ENCODE measurements around the gene PASD1.

PASD1 gene

DNA sequence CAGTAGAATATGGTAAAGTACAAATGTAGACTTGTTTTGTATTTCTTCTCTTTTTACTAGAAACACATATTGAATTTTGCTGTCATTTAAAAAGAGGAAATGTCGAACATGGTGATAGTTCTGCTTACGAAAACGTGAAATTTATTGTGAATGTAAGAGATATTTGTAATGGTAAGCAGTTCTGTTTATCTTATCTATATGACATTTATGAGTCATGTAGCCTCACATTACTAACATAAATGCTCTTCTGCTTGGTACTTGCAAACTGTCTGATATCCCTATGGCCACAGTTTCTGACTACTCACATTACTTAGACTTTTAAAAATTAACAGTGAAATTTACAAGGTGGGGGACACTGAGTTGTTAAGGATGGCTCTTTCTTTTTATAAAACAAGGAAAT is 57.9 kb downstream of the PASD1 start:
- no CpG with 5 or more reads among the region's 3 CpGs for WGBS, 2 experiments (ENCODE audit: insufficient coverage in 2 of 2)
- Histone ChIP-seq H3K9me3 (ENCODE audit: control insufficient read depth, low read length) (no peaks in the 10 kb centered on the region), H3K4me1 (ENCODE audit: control insufficient read depth, insufficient read depth, low read length, poor library complexity, severe bottlenecking) (no peaks in the 10 kb centered on the region), H3K27ac (ENCODE audit: low read depth, low read length, severe bottlenecking) (no peak overlapping the region), H3K36me3 (ENCODE audit: control insufficient read depth, insufficient read depth, low read length) (no peaks in the 10 kb centered on the region), H3K4me3 (ENCODE audit: extremely low read depth, insufficient read depth, low read length, poor library complexity, severe bottlenecking) (no peak overlapping the region)

DNA sequence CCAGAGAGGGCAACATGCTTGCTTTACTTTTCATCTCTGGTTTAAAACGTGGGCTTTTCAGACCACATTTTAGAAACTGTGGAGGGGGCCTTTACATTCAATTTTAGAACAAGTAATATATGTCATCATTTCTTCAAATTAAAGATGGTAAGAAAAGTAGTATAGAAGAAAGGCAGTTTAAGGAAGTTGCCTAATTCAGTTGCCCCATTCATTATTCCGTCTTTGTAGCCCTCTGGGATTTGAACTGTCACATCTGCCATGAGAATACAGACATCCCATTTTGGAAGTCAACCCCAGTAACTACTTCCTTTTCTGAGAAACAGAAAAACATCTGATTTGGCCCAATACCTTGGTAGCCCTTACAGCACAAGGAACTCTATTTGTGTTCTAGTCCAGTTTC is 61.2 kb downstream of the PASD1 start:
- no peak overlapping the region for H3K4me3 ChIP-seq (ENCODE audit: extremely low read depth, insufficient read depth, low read length, poor library complexity, severe bottlenecking)
- H3K9me3 ChIP-seq (ENCODE audit: control insufficient read depth, low read length) = no peaks in the 10 kb centered on the region
- H3K4me1 ChIP-seq (ENCODE audit: control insufficient read depth, insufficient read depth, low read length, poor library complexity, severe bottlenecking) = no peaks in the 10 kb centered on the region
- no CpG with 5 or more reads among the region's 2 CpGs for WGBS, 2 experiments (ENCODE audit: insufficient coverage in 2 of 2)
- H3K27ac ChIP-seq (ENCODE audit: low read depth, low read length, severe bottlenecking) = no peak overlapping the region
- H3K36me3 ChIP-seq (ENCODE audit: control insufficient read depth, insufficient read depth, low read length) = no peaks in the 10 kb centered on the region

DNA sequence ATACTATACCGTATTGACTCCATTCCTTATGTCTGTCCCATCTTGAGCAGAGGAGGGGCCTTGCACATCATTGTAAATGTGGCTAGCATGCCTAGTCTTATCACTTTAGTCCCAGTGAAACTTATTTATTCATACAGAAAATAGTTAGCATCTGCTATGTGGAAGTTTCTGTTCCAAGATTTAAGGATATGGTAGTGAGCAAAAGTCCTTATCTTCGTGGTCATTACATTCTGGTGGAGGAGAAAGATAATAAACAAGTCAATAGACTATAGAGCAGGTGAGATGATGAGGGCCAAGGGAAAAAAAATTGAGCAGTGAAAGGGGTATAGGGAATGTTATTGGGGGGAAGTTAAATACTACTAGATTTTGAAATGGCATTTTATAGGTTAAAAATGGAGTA is 68.3 kb downstream of the PASD1 start:
- WGBS, 2 experiments (ENCODE audit: insufficient coverage in 2 of 2) = 83 to 100% methylated on average over 1 of the region's 2 CpGs

DNA sequence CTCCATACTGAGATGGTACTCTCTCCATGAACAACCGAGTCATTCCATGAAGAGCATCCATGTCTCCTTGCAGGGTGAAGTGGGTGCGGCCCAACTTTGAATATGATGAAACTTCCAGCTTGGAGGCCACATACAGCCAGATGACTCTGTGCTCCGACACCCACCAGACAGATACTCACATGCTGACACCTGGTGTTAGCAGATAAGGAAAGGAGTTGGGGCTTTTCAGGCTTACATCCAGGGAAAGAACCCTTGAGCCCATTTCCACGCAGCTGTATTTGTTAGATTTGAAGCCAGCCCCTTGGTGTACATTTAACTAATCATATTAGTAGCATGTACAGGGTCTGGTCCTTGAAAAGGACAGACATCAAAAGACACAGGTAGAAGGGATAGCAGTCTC is 69.7 kb downstream of the PASD1 start:
- no peaks in the 10 kb centered on the region for H3K36me3 ChIP-seq (ENCODE audit: control insufficient read depth, insufficient read depth, low read length)
- no peaks in the 10 kb centered on the region for H3K9me3 ChIP-seq (ENCODE audit: control insufficient read depth, low read length)
- 67% methylated on average over 1 of the region's 4 CpGs; no CpG with 5 or more reads in 1 of the 2 experiments for WGBS, 2 experiments (ENCODE audit: insufficient coverage in 2 of 2)
- no peak overlapping the region for H3K27ac ChIP-seq (ENCODE audit: low read depth, low read length, severe bottlenecking)
- H3K4me3 ChIP-seq (ENCODE audit: extremely low read depth, insufficient read depth, low read length, poor library complexity, severe bottlenecking) = no peak overlapping the region
- H3K4me1 ChIP-seq (ENCODE audit: control insufficient read depth, insufficient read depth, low read length, poor library complexity, severe bottlenecking) = no peaks in the 10 kb centered on the region

More for the DNA sequence above, 68.3 kb downstream of the PASD1 start:
- H3K9me3 ChIP-seq (ENCODE audit: control insufficient read depth, low read length) = no peaks in the 10 kb centered on the region
- no peak overlapping the region for H3K27ac ChIP-seq (ENCODE audit: low read depth, low read length, severe bottlenecking)
- no peaks in the 10 kb centered on the region for H3K36me3 ChIP-seq (ENCODE audit: control insufficient read depth, insufficient read depth, low read length)
- no peak overlapping the region for H3K4me3 ChIP-seq (ENCODE audit: extremely low read depth, insufficient read depth, low read length, poor library complexity, severe bottlenecking)
- no peaks in the 10 kb centered on the region for H3K4me1 ChIP-seq (ENCODE audit: control insufficient read depth, insufficient read depth, low read length, poor library complexity, severe bottlenecking)

DNA sequence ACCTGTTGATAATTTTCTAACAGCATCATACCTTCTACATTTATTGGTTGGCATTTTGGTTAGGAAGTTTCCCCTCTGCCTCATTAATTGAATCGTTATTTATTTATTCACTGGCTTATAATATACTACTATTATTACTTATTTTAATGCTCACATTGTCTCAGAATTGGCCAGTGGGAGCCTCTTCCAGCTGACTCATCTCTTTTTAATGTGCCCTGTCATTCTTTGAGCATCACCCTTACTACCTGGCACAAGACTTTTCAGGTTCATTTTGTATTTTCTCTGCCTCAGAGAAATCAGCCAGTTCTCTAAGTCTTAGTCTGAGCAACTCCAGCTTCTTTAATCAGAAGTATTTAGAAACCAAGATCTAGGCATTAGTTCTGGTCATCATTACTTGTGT is 71.5 kb downstream of the PASD1 start:
- H3K4me3 ChIP-seq (ENCODE audit: extremely low read depth, insufficient read depth, low read length, poor library complexity, severe bottlenecking) = no peak overlapping the region
- no peak overlapping the region for H3K27ac ChIP-seq (ENCODE audit: low read depth, low read length, severe bottlenecking)
- no CpG with 5 or more reads among the region's 1 CpG for WGBS, 2 experiments (ENCODE audit: insufficient coverage in 2 of 2)
- no peaks in the 10 kb centered on the region for H3K36me3 ChIP-seq (ENCODE audit: control insufficient read depth, insufficient read depth, low read length)
- H3K4me1 ChIP-seq (ENCODE audit: control insufficient read depth, insufficient read depth, low read length, poor library complexity, severe bottlenecking) = no peaks in the 10 kb centered on the region
- no peaks in the 10 kb centered on the region for H3K9me3 ChIP-seq (ENCODE audit: control insufficient read depth, low read length)

DNA sequence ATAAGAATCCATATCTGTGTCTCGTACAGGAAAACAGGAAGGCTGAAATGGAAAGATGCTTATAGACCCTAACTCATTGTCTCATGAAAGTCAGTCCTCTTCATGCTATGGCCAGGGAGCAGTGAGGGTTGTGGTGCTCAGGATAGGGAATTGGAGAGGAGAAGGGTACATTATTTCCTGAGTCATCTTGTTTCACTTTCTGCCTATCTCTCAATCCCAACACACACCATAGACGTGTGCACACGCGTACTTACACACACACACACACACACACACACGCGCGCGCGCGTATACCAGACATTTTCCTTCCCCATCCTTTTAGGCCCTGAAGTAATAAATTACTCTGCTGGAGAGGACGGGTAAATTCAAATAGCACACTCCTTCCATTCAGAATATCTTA is 78.1 kb downstream of the PASD1 start:
- H3K36me3 ChIP-seq (ENCODE audit: control insufficient read depth, insufficient read depth, low read length) = no peaks in the 10 kb centered on the region
- H3K4me3 ChIP-seq (ENCODE audit: extremely low read depth, insufficient read depth, low read length, poor library complexity, severe bottlenecking) = no peak overlapping the region
- H3K9me3 ChIP-seq (ENCODE audit: control insufficient read depth, low read length) = no peaks in the 10 kb centered on the region
- no peak overlapping the region for H3K27ac ChIP-seq (ENCODE audit: low read depth, low read length, severe bottlenecking)
- no CpG with 5 or more reads among the region's 11 CpGs for WGBS, 2 experiments (ENCODE audit: insufficient coverage in 2 of 2)
- no peaks in the 10 kb centered on the region for H3K4me1 ChIP-seq (ENCODE audit: control insufficient read depth, insufficient read depth, low read length, poor library complexity, severe bottlenecking)

DNA sequence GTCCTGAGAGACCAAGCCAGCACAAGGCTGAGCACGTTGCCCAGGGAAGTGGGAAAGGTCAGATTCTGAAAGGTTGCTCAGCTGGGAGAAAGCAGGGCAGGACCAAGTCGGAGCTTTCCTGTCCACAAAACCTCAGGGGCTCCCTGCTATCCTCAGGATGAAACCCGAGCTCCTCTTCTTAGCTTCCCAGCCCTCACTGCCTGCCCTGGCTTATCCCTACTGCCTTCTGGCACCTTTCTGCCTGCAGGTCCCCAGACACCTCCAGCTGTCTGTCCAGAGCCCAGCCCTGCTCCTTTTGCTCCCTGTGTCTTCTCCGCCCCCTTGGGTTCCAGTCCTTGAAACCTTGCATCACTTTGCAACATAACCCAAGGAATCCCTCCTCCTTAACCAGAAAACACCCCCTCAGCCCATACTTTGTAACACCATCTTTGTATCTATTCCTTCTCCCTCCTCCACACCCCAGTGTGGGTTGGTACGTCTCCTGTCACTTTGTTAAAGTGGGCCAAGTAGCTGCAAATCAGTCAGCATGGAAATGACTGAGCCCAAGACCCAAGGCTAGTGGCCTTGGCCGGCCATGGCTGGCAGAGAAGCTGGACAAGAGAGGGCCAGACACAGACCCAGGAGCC is 111.8 kb downstream of the PASD1 start:
- no peak overlapping the region for H3K4me3 ChIP-seq (ENCODE audit: extremely low read depth, insufficient read depth, low read length, poor library complexity, severe bottlenecking)
- no peak overlapping the region for H3K27ac ChIP-seq (ENCODE audit: low read depth, low read length, severe bottlenecking)
- no peaks in the 10 kb centered on the region for H3K9me3 ChIP-seq (ENCODE audit: control insufficient read depth, low read length)
- H3K36me3 ChIP-seq (ENCODE audit: control insufficient read depth, insufficient read depth, low read length) = no peaks in the 10 kb centered on the region
- 80% methylated on average over 3 of the region's 6 CpGs; no CpG with 5 or more reads in 1 of the 2 experiments for WGBS, 2 experiments (ENCODE audit: insufficient coverage in 2 of 2)
- H3K4me1 ChIP-seq (ENCODE audit: control insufficient read depth, insufficient read depth, low read length, poor library complexity, severe bottlenecking) = no peaks in the 10 kb centered on the region

DNA sequence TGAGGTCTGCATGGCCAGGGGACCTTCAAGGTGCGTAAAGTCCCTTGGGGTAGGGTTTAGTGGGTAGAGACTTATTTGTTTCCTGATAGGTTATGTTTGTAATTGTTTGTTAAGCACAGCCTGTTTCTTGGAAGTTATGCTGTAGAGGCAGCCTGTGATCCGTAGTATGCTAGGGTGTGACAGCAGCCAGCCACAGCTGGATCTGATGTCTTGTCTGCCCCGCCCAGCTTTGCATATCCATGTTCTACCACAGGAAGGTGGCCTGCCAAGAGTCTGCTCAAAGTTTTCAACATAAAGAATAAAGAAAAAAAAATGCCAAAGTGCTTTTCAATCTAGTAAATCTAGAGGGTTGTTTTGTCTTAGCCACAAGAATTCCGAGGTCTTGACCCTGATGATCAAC is 112.7 kb downstream of the PASD1 start:
- Histone ChIP-seq H3K36me3 (ENCODE audit: control insufficient read depth, insufficient read depth, low read length) (no peaks in the 10 kb centered on the region), H3K27ac (ENCODE audit: low read depth, low read length, severe bottlenecking) (no peak overlapping the region), H3K4me3 (ENCODE audit: extremely low read depth, insufficient read depth, low read length, poor library complexity, severe bottlenecking) (no peak overlapping the region), H3K4me1 (ENCODE audit: control insufficient read depth, insufficient read depth, low read length, poor library complexity, severe bottlenecking) (no peaks in the 10 kb centered on the region), H3K9me3 (ENCODE audit: control insufficient read depth, low read length) (no peaks in the 10 kb centered on the region)
- 100% methylated on average over 1 of the region's 4 CpGs; no CpG with 5 or more reads in 1 of the 2 experiments for WGBS, 2 experiments (ENCODE audit: insufficient coverage in 2 of 2)

DNA sequence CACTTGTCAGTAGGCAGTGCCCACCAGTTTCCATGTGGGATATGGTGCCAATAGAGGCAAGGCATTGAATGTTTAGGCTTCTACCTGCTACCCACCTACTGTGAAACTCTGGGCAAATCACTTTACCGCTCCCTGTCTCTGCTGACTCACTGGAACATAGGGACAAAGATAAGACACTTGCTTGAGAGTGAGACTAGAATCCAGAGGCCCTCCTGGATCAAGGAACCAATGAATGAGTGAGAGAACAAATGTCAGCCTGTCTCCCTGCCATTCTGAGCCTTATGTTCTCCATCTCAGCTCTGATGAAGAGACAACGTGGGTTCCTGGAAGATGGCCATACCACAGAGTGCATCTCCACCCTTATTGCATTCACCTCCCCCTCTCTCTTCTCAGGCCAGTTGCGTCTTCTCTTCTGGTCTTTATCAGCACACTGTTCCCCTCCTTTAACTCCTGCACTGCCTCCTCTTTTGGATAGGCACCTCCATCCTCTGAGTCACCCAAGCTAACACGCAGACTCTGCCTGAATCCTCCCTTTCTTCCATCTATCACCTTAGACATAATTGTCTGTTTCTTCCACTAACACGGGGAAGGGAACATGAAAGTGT is 116.4 kb downstream of the PASD1 start:
- WGBS, 2 experiments (ENCODE audit: insufficient coverage in 2 of 2) = 63% methylated on average over 1 of the region's 5 CpGs; no CpG with 5 or more reads in 1 of the 2 experiments
- Histone ChIP-seq H3K27ac (ENCODE audit: low read depth, low read length, severe bottlenecking) (no peak overlapping the region), H3K36me3 (ENCODE audit: control insufficient read depth, insufficient read depth, low read length) (no peaks in the 10 kb centered on the region), H3K4me3 (ENCODE audit: extremely low read depth, insufficient read depth, low read length, poor library complexity, severe bottlenecking) (no peak overlapping the region), H3K4me1 (ENCODE audit: control insufficient read depth, insufficient read depth, low read length, poor library complexity, severe bottlenecking) (no peaks in the 10 kb centered on the region), H3K9me3 (ENCODE audit: control insufficient read depth, low read length) (no peaks in the 10 kb centered on the region)

DNA sequence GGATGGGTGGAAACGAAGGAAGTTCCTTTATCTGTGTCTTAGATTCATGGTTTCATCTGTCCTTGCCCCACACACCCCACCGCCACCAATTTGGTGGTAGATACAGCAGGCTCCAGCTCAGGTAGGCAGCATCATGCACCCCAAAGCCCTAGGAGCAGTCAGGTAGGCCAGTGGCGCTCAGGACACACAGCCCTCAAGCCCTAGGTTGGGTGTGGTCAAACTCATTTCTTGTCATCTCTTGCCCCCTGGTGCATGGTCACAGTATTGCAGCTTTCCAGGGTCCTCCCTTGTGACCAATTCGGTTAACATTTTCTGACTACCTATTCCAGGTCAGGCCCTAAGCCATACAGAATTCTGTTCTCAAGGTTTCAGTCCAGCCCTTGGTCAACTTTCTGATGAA is 117.3 kb downstream of the PASD1 start:
- Histone ChIP-seq H3K36me3 (ENCODE audit: control insufficient read depth, insufficient read depth, low read length) (no peaks in the 10 kb centered on the region), H3K4me1 (ENCODE audit: control insufficient read depth, insufficient read depth, low read length, poor library complexity, severe bottlenecking) (no peaks in the 10 kb centered on the region), H3K4me3 (ENCODE audit: extremely low read depth, insufficient read depth, low read length, poor library complexity, severe bottlenecking) (no peak overlapping the region), H3K27ac (ENCODE audit: low read depth, low read length, severe bottlenecking) (no peak overlapping the region), H3K9me3 (ENCODE audit: control insufficient read depth, low read length) (no peaks in the 10 kb centered on the region)
- 29 to 36% methylated on average over 2 to 3 of the region's 4 CpGs for WGBS, 2 experiments (ENCODE audit: insufficient coverage in 2 of 2)

DNA sequence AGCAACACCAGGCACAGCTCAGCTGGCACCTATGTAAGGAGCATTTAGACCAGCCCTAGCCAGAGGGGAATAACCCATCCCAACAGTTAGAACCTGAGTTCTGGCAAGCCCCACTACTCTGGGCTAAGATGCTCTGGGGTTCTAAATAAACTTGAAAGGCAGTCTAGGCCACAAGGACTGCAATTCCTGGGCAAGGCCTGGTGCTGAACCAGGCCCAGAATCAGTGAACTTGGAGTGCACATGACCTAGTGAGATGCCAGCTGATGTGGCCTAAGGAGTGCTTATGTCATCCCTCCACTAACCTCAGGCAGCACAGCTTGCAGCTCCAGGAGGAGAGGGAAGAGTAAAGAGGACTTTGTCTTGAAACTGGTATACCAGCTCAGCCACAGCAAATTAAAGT is 124.2 kb downstream of the PASD1 start:
- Histone ChIP-seq H3K9me3 (ENCODE audit: control insufficient read depth, low read length) (no peaks in the 10 kb centered on the region), H3K27ac (ENCODE audit: low read depth, low read length, severe bottlenecking) (no peak overlapping the region), H3K4me3 (ENCODE audit: extremely low read depth, insufficient read depth, low read length, poor library complexity, severe bottlenecking) (no peak overlapping the region)

More for the DNA sequence above, 124.2 kb downstream of the PASD1 start:
- Histone ChIP-seq H3K36me3 (ENCODE audit: control insufficient read depth, insufficient read depth, low read length) (no peaks in the 10 kb centered on the region), H3K4me1 (ENCODE audit: control insufficient read depth, insufficient read depth, low read length, poor library complexity, severe bottlenecking) (no peaks in the 10 kb centered on the region)

Data from mesodermal cell (in vitro differentiated cells).